Measurements from ENCODE around the gene MPV17. TPM values are rescaled to one million over a fixed set of nuclear protein-coding genes. Genes with fewer than 3 reads are reported as not detected.

MPV17 gene
- total and polyA plus RNA-seq, 10 donors: 58.0 to 101 (median 80.3) TPM

DNA sequence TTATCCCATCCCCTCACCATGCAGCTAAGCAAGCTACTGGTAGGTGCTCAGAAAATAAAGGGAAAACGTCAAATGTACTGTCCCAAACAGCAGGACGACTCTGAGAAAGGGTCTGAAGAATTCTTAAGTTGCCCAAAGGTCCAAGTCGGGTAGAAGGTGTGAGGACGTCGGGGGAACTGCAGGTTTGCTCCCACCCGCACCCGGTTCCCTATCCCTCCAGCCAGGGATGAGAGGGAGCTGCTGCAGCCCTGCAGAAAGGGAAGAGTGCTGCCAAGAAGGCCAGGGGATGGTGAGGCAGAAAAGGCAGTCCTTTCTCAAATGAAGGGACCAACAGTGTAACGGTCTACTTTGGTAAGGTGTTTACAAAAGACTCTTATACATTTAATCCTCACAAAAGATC lies 7.8 kb downstream of the MPV17 start:
- DNase-seq: peak; percentile 48
- no peak for TF ChIP-seq POLR2AphosphoS5 (IDR thresholded peaks at IDR 0.05)
- TF ChIP-seq, protein P1, sequence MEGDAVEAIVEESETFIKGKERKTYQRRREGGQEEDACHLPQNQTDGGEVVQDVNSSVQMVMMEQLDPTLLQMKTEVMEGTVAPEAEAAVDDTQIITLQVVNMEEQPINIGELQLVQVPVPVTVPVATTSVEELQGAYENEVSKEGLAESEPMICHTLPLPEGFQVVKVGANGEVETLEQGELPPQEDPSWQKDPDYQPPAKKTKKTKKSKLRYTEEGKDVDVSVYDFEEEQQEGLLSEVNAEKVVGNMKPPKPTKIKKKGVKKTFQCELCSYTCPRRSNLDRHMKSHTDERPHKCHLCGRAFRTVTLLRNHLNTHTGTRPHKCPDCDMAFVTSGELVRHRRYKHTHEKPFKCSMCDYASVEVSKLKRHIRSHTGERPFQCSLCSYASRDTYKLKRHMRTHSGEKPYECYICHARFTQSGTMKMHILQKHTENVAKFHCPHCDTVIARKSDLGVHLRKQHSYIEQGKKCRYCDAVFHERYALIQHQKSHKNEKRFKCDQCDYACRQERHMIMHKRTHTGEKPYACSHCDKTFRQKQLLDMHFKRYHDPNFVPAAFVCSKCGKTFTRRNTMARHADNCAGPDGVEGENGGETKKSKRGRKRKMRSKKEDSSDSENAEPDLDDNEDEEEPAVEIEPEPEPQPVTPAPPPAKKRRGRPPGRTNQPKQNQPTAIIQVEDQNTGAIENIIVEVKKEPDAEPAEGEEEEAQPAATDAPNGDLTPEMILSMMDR (IDR thresholded peaks at IDR 0.05 in 8 of 11, conservative IDR thresholded peaks at IDR 0.05 in 3 of 11): no peak
- no peak for TF ChIP-seq POLR2A (IDR thresholded peaks at IDR 0.05)
- Histone ChIP-seq H3K36me3 (peaks cover 0 to 79% (median 11%) of the 10 kb centered on the region in 6 donors), H3K4me1 (no peaks in the 10 kb centered on the region), H3K27me3 (replicated peaks in 1 of 7) (no peaks in the 10 kb centered on the region), H3K4me3 (no peak overlapping the region), H3K9me3 (no peaks in the 10 kb centered on the region), H3K27ac (no peak overlapping the region)
- intact Hi-C loops (cut with DNase I; ENCODE audit: low total_unique reads): no loop called here
- WGBS, 5 donors: 79 to 93% (median 87%) methylated on average over 8 of the region's 8 CpGs

DNA sequence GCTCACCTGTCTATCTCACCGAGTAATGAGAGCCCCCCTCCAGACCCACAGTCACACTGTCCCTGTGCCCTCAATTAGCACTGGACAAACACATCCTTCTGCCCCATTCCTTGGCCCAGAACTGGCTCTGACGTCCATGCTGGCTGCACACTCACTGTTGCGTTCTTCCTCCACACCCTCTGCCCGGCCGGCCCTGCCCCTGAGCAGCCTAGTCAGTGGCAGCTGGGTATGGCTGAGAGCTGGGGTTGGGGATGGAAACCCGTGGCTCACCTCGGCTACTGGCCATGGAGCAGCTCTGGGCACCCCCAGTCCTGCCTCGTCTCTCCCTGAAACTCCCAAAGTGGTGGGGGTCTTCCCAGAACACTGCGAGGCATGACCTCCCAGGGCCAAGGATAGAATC lies 8.2 kb downstream of the MPV17 start:
- H3K27me3 ChIP-seq (replicated peaks in 1 of 7): no peaks in the 10 kb centered on the region
- H3K9me3 ChIP-seq: no peaks in the 10 kb centered on the region
- no peak overlapping the region for H3K27ac ChIP-seq
- intact Hi-C loops (cut with DNase I; ENCODE audit: low total_unique reads): no loop called here
- DNase-seq: peak; percentile 56
- H3K4me1 ChIP-seq: no peaks in the 10 kb centered on the region
- H3K4me3 ChIP-seq: no peak overlapping the region
- TF ChIP-seq POLR2A (IDR thresholded peaks at IDR 0.05): no peak
- peak in 1 of 3 donors; percentile 32 for TF ChIP-seq POLR2AphosphoS5 (IDR thresholded peaks at IDR 0.05)
- TF ChIP-seq, protein P1 (IDR thresholded peaks at IDR 0.05 in 8 of 11, conservative IDR thresholded peaks at IDR 0.05 in 3 of 11): no peak
- WGBS, 5 donors: 88 to 100% (median 92%) methylated on average over 7 to 9 of the region's 9 CpGs
- H3K36me3 ChIP-seq: peaks cover 0 to 83% (median 15%) of the 10 kb centered on the region in 6 donors

DNA sequence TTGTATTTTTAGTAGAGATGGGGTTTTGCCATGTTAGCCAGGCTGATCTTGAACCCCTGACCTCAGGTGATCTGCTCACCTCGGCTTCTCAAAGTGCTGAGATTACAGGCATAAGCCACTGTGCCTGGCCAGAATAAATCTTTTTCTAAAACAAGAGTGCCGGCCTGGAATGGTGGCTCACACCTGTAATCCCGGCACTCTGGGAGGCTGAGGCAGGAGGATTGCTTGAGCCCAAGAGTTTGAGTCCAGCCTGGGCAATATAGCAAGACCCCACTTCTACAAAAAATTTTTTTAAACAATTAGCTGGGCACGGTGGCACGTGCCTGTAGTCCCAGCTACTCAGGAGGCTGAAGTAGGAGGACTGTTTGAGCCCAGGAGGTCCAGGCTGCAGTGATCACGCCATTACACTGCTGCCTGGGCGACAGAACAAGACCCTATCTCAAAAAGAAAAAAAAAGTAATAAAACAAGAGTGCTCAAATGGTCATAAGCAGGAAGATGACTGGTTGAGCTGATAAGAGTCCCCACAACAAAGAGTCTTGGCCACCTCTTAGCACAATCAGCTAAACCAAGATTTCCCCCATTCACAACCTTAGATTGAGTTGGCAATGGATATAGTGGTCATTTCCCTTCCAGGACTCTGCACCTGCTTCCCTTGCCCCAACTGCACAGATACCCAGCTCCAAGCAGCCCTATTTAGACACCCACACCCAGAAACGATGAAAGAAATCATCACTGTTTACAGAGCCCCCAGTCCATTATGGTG lies 8.8 kb downstream of the MPV17 start:
- TF ChIP-seq, protein P1 (IDR thresholded peaks at IDR 0.05 in 8 of 11, conservative IDR thresholded peaks at IDR 0.05 in 3 of 11): no peak
- TF ChIP-seq POLR2A (IDR thresholded peaks at IDR 0.05): no peak
- no peak for TF ChIP-seq POLR2AphosphoS5 (IDR thresholded peaks at IDR 0.05)
- Histone ChIP-seq H3K27ac (no peak overlapping the region), H3K4me1 (no peaks in the 10 kb centered on the region), H3K36me3 (peaks cover 0 to 86% (median 18%) of the 10 kb centered on the region in 6 donors), H3K9me3 (no peaks in the 10 kb centered on the region), H3K4me3 (no peak overlapping the region), H3K27me3 (replicated peaks in 1 of 7) (no peaks in the 10 kb centered on the region)
- intact Hi-C loops (cut with DNase I; ENCODE audit: low total_unique reads): no loop called here
- 87 to 97% (median 89%) methylated on average over 7 to 8 of the region's 8 CpGs for WGBS, 5 donors
- peak; percentile 18 for DNase-seq

DNA sequence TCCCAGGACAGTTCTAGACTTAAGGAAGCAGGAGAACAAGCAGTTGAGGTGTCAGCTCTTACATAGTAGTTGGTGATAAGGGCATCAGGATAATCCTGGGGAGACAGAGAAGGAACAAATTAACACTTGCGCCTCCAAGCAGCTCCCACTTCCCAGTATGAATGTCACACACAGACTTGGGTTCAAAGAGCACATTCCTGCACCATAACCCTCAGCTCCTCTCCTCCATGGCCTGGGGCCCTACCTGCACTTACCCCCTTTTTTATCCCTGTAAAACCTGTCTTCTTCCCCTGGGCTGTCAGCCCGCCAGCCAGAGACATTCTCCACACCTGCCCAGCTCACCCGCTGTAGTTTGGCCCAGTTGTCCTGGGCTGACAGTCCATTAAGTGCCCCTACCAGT lies 10.7 kb downstream of the MPV17 start:
- Histone ChIP-seq H3K27ac (no peak overlapping the region), H3K4me3 (no peak overlapping the region), H3K36me3 (peaks cover 0 to 79% (median 21%) of the 10 kb centered on the region in 6 donors), H3K27me3 (replicated peaks in 1 of 7) (peaks cover 3 to 17% (median 11%) of the 10 kb centered on the region in 7 donors), H3K9me3 (no peaks in the 10 kb centered on the region), H3K4me1 (peaks cover 0 to 15% (median 10%) of the 10 kb centered on the region in 6 donors)
- WGBS, 5 donors: 95 to 100% (median 96%) methylated on average over 3 of the region's 3 CpGs
- peak; percentile 38 for DNase-seq
- no peak for TF ChIP-seq POLR2A (IDR thresholded peaks at IDR 0.05)
- TF ChIP-seq, protein P1 (IDR thresholded peaks at IDR 0.05 in 8 of 11, conservative IDR thresholded peaks at IDR 0.05 in 3 of 11): no peak
- intact Hi-C loops (cut with DNase I; ENCODE audit: low total_unique reads): no loop called here

Measured in spleen (tissue), 11 donors.